Measurements from ENCODE around the gene KASH5.

The KASH5 gene

GRCh38 chr19:49387936-49388372 lies at the start of gene KASH5:
Gene KASH5, plus strand, starts transcription at chr19:49388249. Its CDS starts 2,635 bp downstream, at chr19:49390884.
- no peak for DNase-seq

- no peak for DNase-seq
Observed at GRCh38 chr19:49338691-49339300, 49.3 kb upstream of the KASH5 start.

- no peak for DNase-seq
Observed at GRCh38 chr19:49339301-49340068, 48.6 kb upstream of the KASH5 start.

GRCh38 chr19:49340069-49340864 lies 47.8 kb upstream of the KASH5 start:
- no peak for DNase-seq

- DNase-seq, result no peak
Observed at GRCh38 chr19:49340865-49341718, 47.0 kb upstream of the KASH5 start.

GRCh38 chr19:49342291-49342721 lies 45.7 kb upstream of the KASH5 start:
- no peak for DNase-seq

GRCh38 chr19:49343123-49343522 lies 44.9 kb upstream of the KASH5 start:
- DNase-seq, result no peak

- DNase-seq, result no peak
Observed at GRCh38 chr19:49344505-49345423, 43.3 kb upstream of the KASH5 start.

- DNase-seq, result no peak
Observed at GRCh38 chr19:49347191-49347590, 40.9 kb upstream of the KASH5 start.

GRCh38 chr19:49347835-49348234 lies 40.2 kb upstream of the KASH5 start:
- DNase-seq, result no peak

- no peak for DNase-seq
Observed at GRCh38 chr19:49348305-49349189, 39.5 kb upstream of the KASH5 start.

GRCh38 chr19:49349567-49349966 lies 38.5 kb upstream of the KASH5 start:
- no peak for DNase-seq

- peak; percentile 36 to 41 for DNase-seq
Observed at GRCh38 chr19:49355909-49356353, 32.1 kb upstream of the KASH5 start.

- DNase-seq, result no peak
Observed at GRCh38 chr19:49356382-49356781, 31.7 kb upstream of the KASH5 start.

GRCh38 chr19:49357186-49357585 lies 30.9 kb upstream of the KASH5 start:
- no peak for DNase-seq

- no peak for DNase-seq
Observed at GRCh38 chr19:49359851-49360820, 27.9 kb upstream of the KASH5 start.

GRCh38 chr19:49361438-49362047 lies 26.5 kb upstream of the KASH5 start:
- DNase-seq, result no peak
